ENCODE measurements around the gene B3GNT7. TPM values are rescaled to one million over a fixed set of nuclear protein-coding genes. Genes with fewer than 3 reads are reported as not detected.
"Not testable (repeated sequence)": the region's sequence is repeated elsewhere in the genome, so short reads cannot be mapped to it uniquely, and the experiment has no call there.

B3GNT7 gene
- total RNA-seq, 2 donors from 2014 or later: 13.0 to 32.3 TPM

DNA sequence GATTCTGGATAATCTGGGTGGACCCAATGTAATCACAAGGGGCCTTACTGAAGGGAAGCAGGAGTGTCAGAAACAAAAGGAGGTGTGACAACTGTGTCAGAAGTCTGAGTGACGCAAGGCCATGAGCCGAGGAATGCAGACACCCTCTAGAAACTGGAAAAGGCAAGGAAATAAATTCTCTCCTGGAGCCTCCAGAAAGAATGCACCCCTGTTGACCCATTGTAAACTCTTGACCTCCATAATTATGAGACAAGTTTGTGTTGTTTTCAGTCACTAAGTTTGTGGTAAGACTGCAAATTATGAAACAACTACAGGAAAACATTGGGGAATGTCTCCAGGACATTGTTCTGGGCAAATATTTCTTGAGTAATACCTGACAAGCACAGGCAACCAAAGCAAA, 47.3 kb upstream of the B3GNT7 start:
- Mint-ChIP-seq H3K4me1 (peaks cover 19% of the 10 kb centered on the region), H3K9me3 (no peaks in the 10 kb centered on the region), H3K4me3 (no peak overlapping the region), H3K36me3 (ENCODE audit: low read depth) (peaks cover 20% of the 10 kb centered on the region), H3K27me3 (ENCODE audit: insufficient read depth) (no peaks in the 10 kb centered on the region), H3K27ac (no peak overlapping the region)
- TF ChIP-seq, protein P1, sequence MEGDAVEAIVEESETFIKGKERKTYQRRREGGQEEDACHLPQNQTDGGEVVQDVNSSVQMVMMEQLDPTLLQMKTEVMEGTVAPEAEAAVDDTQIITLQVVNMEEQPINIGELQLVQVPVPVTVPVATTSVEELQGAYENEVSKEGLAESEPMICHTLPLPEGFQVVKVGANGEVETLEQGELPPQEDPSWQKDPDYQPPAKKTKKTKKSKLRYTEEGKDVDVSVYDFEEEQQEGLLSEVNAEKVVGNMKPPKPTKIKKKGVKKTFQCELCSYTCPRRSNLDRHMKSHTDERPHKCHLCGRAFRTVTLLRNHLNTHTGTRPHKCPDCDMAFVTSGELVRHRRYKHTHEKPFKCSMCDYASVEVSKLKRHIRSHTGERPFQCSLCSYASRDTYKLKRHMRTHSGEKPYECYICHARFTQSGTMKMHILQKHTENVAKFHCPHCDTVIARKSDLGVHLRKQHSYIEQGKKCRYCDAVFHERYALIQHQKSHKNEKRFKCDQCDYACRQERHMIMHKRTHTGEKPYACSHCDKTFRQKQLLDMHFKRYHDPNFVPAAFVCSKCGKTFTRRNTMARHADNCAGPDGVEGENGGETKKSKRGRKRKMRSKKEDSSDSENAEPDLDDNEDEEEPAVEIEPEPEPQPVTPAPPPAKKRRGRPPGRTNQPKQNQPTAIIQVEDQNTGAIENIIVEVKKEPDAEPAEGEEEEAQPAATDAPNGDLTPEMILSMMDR (conservative IDR thresholded peaks at IDR 0.05): no peak
- WGBS, 2 experiments (ENCODE audit: insufficient coverage in 1 of 2, insufficient read length in 1 of 2): 67 to 92% methylated on average over 1 to 2 of the region's 2 CpGs
- Histone ChIP-seq H3K27ac (ENCODE audit: low read depth, low read length) (no peak overlapping the region), H3K9me3 (ENCODE audit: control insufficient read depth, low read length) (no peaks in the 10 kb centered on the region), H3K36me3 (ENCODE audit: control insufficient read depth, insufficient read depth, low read length) (no peaks in the 10 kb centered on the region), H3K9ac (ENCODE audit: extremely low read depth, low read length, poor library complexity, severe bottlenecking) (no peak overlapping the region), H3K4me1 (ENCODE audit: control insufficient read depth, insufficient read depth, low read length) (peaks cover 4% of the 10 kb centered on the region), H3K4me3 (ENCODE audit: low read length) (no peak overlapping the region), H3K27me3 (ENCODE audit: control insufficient read depth, insufficient read depth, low read length, poor library complexity, severe bottlenecking) (no peaks in the 10 kb centered on the region)
- peak; percentile 24 for DNase-seq

DNA sequence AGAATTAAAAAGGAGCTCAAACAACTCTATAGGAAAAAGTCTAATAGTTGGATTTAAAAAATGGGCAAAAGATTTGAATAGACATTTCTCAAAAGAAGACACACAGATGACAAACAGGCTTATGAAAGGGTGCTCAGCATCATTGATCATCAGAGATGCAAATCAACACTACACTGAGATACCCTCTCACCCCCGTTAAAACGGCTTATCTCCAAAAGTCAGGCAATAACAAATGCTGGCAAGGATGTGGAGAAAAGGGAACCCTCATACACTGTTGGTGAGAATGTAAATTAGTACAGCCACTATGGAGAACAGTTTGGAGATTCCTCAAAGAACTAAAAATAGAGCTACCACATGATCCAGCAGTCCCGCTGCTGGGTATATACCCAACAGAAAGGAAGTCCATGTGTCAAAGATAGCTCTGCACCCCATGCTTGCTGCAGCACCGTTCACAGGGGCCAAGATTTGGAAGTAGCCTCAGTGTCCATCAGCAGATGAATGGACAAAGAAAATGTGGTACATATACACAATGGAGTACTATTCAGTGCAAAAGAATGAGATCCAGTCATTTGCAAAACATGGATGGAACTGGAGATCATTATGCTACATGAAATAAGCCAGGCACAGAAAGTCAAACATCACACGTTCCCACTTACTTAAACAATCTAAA, 46.7 kb upstream of the B3GNT7 start:
- 94 to 100% methylated on average over 2 to 4 of the region's 5 CpGs for whole genome bisulfite sequencing, 2 experiments (ENCODE audit: insufficient coverage in 1 of 2, insufficient read length in 1 of 2)
- Histone ChIP-seq H3K36me3 (ENCODE audit: control insufficient read depth, insufficient read depth, low read length) (no peaks in the 10 kb centered on the region), H3K9me3 (ENCODE audit: control insufficient read depth, low read length) (no peaks in the 10 kb centered on the region), H3K27ac (ENCODE audit: low read depth, low read length) (no peak overlapping the region), H3K4me3 (ENCODE audit: low read length) (no peak overlapping the region), H3K9ac (ENCODE audit: extremely low read depth, low read length, poor library complexity, severe bottlenecking) (no peak overlapping the region), H3K4me1 (ENCODE audit: control insufficient read depth, insufficient read depth, low read length) (peaks cover 4% of the 10 kb centered on the region), H3K27me3 (ENCODE audit: control insufficient read depth, insufficient read depth, low read length, poor library complexity, severe bottlenecking) (no peaks in the 10 kb centered on the region)
- Mint-ChIP-seq H3K27ac (no peak overlapping the region), H3K4me3 (no peak overlapping the region), H3K9me3 (no peaks in the 10 kb centered on the region), H3K36me3 (ENCODE audit: low read depth) (peaks cover 20% of the 10 kb centered on the region), H3K4me1 (peaks cover 19% of the 10 kb centered on the region), H3K27me3 (ENCODE audit: insufficient read depth) (no peaks in the 10 kb centered on the region)
- TF ChIP-seq, protein P1 (conservative IDR thresholded peaks at IDR 0.05): no peak
- DNase-seq: peak; percentile 7

DNA sequence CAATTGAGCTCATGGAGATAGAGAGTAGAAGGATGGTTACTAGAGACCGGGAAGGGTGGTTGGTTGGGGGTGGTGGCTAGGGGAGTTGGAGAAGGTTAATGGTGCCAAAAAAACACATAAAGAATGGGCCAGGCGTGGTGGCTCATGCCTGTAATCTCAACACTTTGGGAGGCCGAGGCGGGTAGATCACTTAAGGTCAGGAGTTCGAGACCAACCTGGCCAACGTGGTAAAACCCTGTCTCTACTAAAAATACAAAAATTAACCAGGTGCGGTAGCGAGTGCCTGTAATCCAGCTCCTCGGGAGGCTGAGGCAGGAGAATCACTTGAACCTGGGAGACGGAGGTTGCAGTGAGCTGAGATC, 46.2 kb upstream of the B3GNT7 start:
- not testable (repeated sequence) for H3K9ac ChIP-seq (ENCODE audit: extremely low read depth, low read length, poor library complexity, severe bottlenecking); H3K27me3 Mint-ChIP-seq (ENCODE audit: insufficient read depth); H3K27me3 ChIP-seq (ENCODE audit: control insufficient read depth, insufficient read depth, low read length, poor library complexity, severe bottlenecking); H3K4me1 ChIP-seq (ENCODE audit: control insufficient read depth, insufficient read depth, low read length); H3K9me3 Mint-ChIP-seq; H3K27ac Mint-ChIP-seq; H3K4me3 Mint-ChIP-seq; H3K36me3 ChIP-seq (ENCODE audit: control insufficient read depth, insufficient read depth, low read length); H3K9me3 ChIP-seq (ENCODE audit: control insufficient read depth, low read length); H3K27ac ChIP-seq (ENCODE audit: low read depth, low read length); H3K4me3 ChIP-seq (ENCODE audit: low read length)
- Mint-ChIP-seq H3K36me3 (ENCODE audit: low read depth) (peaks cover 20% of the 10 kb centered on the region), H3K4me1 (peaks cover 16% of the 10 kb centered on the region)
- whole genome bisulfite sequencing, 2 experiments (ENCODE audit: insufficient coverage in 1 of 2, insufficient read length in 1 of 2): 97 to 100% methylated on average over 2 to 10 of the region's 10 CpGs
- DNase-seq: peak; percentile 10

DNA sequence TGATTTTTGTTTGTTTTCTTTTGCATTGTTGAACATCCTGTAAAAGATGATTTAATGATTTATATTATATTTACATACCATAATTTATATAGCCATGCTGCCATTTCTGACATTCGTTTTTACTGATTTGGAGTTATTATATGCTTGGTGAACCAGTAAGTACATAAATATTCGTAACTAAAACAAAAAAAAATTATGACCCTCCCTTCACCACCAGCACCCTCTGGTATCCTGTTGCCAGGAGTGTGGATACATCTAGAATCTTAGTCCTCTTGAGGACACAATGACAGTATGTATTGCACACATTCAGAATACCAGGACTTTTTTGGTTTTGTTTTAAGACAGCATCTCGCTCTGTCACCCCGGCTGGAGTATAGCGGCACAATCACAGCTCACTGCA, 43.9 kb upstream of the B3GNT7 start:
- H3K4me3 Mint-ChIP-seq: no peak overlapping the region
- H3K4me1 Mint-ChIP-seq: peaks cover 24% of the 10 kb centered on the region
- Histone ChIP-seq H3K27ac (ENCODE audit: low read depth, low read length) (no peak overlapping the region), H3K27me3 (ENCODE audit: control insufficient read depth, insufficient read depth, low read length, poor library complexity, severe bottlenecking) (no peaks in the 10 kb centered on the region), H3K9me3 (ENCODE audit: control insufficient read depth, low read length) (no peaks in the 10 kb centered on the region), H3K9ac (ENCODE audit: extremely low read depth, low read length, poor library complexity, severe bottlenecking) (no peak overlapping the region), H3K36me3 (ENCODE audit: control insufficient read depth, insufficient read depth, low read length) (no peaks in the 10 kb centered on the region), H3K4me1 (ENCODE audit: control insufficient read depth, insufficient read depth, low read length) (peaks cover 5% of the 10 kb centered on the region), H3K4me3 (ENCODE audit: low read length) (no peak overlapping the region)
- WGBS, 2 experiments (ENCODE audit: insufficient coverage in 1 of 2, insufficient read length in 1 of 2): 95 to 100% methylated on average over 3 to 4 of the region's 5 CpGs
- TF ChIP-seq, protein P1 (conservative IDR thresholded peaks at IDR 0.05): no peak
- H3K36me3 Mint-ChIP-seq (ENCODE audit: low read depth): peaks cover 6% of the 10 kb centered on the region
- H3K27me3 Mint-ChIP-seq (ENCODE audit: insufficient read depth): no peaks in the 10 kb centered on the region
- peak; percentile 23 for DNase-seq
- no peaks in the 10 kb centered on the region for H3K9me3 Mint-ChIP-seq
- H3K27ac Mint-ChIP-seq: no peak overlapping the region
